ENCODE measurements around the gene EVC. TPM values are rescaled to one million over a fixed set of nuclear protein-coding genes. Genes with fewer than 3 reads are reported as not detected.

Gene EVC
- total RNA-seq, 1 donor, result 69.1 TPM

DNA sequence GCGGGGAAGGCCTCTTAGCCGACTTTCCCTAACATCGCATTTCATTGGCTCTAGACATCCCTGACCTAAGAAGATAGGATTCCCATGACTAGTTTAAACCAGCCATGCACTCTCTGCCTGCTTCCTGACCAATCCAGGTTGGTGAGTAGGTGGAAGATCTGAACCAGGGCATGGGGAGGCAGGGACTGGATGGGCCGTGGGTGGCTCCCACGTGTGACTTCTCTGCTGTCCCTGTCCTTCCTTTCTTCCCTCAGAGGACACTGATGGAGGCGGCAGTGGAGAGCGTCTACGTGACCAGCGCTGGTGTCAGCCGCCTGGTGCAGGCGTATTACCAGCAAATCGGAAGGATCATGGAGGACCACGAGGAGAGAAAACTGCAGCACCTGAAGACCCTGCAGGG is 90.7 kb downstream of the EVC start:
- TF ChIP-seq, protein P1, sequence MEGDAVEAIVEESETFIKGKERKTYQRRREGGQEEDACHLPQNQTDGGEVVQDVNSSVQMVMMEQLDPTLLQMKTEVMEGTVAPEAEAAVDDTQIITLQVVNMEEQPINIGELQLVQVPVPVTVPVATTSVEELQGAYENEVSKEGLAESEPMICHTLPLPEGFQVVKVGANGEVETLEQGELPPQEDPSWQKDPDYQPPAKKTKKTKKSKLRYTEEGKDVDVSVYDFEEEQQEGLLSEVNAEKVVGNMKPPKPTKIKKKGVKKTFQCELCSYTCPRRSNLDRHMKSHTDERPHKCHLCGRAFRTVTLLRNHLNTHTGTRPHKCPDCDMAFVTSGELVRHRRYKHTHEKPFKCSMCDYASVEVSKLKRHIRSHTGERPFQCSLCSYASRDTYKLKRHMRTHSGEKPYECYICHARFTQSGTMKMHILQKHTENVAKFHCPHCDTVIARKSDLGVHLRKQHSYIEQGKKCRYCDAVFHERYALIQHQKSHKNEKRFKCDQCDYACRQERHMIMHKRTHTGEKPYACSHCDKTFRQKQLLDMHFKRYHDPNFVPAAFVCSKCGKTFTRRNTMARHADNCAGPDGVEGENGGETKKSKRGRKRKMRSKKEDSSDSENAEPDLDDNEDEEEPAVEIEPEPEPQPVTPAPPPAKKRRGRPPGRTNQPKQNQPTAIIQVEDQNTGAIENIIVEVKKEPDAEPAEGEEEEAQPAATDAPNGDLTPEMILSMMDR (IDR thresholded peaks at IDR 0.05; ENCODE audit: extremely low read depth, low read depth, low read length), result no peak
- Histone ChIP-seq H3K4me2 (ENCODE audit: insufficient read depth, low read length) (no peak overlapping the region), H4K20me1 (ENCODE audit: insufficient read depth, low read length) (no peaks in the 10 kb centered on the region), H3K79me2 (ENCODE audit: insufficient read depth, low read length) (no peaks in the 10 kb centered on the region), H3K27ac (ENCODE audit: low read depth, low read length) (no peak overlapping the region), H2AFZ (ENCODE audit: low read length) (no peak overlapping the region), H3K36me3 (ENCODE audit: insufficient read depth, low read length) (peaks cover 79% of the 10 kb centered on the region), H3K4me3 (ENCODE audit: insufficient read depth, low read length) (no peak overlapping the region), H3K9me3 (ENCODE audit: low read depth, low read length) (no peaks in the 10 kb centered on the region), H3K4me1 (ENCODE audit: insufficient read depth, low read length) (no peaks in the 10 kb centered on the region), H3K27me3 (ENCODE audit: insufficient read depth, low read length) (no peaks in the 10 kb centered on the region)
- no peak for DNase-seq (ENCODE audit: insufficient read length, low spot score, missing footprints)

DNA sequence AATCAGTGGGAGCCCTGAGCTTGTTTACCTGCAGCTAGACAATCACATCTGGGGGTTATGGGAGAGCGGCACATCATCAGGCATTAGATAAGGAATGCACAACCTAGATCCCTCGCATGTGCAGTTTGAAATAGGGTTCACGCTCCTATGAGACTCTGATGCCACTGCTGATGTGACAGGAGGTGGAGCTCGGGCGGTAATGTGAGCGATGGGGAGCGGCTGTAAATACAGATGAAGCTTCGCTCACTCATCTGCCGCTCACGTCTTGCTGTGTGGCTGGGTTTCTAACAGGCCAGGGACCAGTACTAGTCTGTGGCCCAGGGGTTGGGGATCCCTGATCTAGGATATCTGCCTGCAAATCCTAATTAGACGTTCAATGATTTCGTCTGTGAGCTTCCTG is 91.6 kb downstream of the EVC start:
- H3K79me2 ChIP-seq (ENCODE audit: insufficient read depth, low read length), result no peaks in the 10 kb centered on the region
- no peaks in the 10 kb centered on the region for H3K9me3 ChIP-seq (ENCODE audit: low read depth, low read length)
- H3K4me1 ChIP-seq (ENCODE audit: insufficient read depth, low read length), result no peaks in the 10 kb centered on the region
- no peak overlapping the region for H3K4me2 ChIP-seq (ENCODE audit: insufficient read depth, low read length)
- peaks cover 71% of the 10 kb centered on the region for H3K36me3 ChIP-seq (ENCODE audit: insufficient read depth, low read length)
- no peak overlapping the region for H2AFZ ChIP-seq (ENCODE audit: low read length)
- H3K27me3 ChIP-seq (ENCODE audit: insufficient read depth, low read length), result no peaks in the 10 kb centered on the region
- H3K27ac ChIP-seq (ENCODE audit: low read depth, low read length), result no peak overlapping the region
- no peak for DNase-seq (ENCODE audit: insufficient read length, low spot score, missing footprints)
- peaks cover 3% of the 10 kb centered on the region for H4K20me1 ChIP-seq (ENCODE audit: insufficient read depth, low read length)
- no peak overlapping the region for H3K4me3 ChIP-seq (ENCODE audit: insufficient read depth, low read length)
- TF ChIP-seq, protein P1 (IDR thresholded peaks at IDR 0.05; ENCODE audit: extremely low read depth, low read depth, low read length), result no peak

DNA sequence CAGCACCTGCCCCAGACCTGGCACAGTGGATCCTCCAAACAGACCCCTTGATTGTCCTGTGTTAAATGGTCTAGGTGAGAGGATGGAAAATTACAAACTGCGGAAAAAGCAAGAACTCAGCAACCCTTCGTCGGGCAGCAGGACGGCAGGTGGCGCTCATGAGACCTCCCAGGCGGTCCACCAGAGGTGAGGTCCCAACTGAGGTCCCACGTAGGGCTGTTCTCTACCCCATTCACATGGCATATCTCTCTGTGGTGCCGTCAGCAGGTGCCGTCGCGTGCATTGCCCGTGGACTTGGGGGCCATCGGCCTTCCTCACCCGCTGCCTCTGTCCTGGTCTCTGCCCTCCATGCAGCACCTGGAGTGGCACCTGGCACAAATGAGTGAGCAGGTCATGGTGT is 93.7 kb downstream of the EVC start:
- H3K4me3 ChIP-seq (ENCODE audit: insufficient read depth, low read length), result no peak overlapping the region
- TF ChIP-seq, protein P1 (IDR thresholded peaks at IDR 0.05; ENCODE audit: extremely low read depth, low read depth, low read length), result peak; percentile 7
- peak; percentile 57 for DNase-seq (ENCODE audit: insufficient read length, low spot score, missing footprints)
- no peaks in the 10 kb centered on the region for H3K79me2 ChIP-seq (ENCODE audit: insufficient read depth, low read length)
- H2AFZ ChIP-seq (ENCODE audit: low read length), result no peak overlapping the region
- no peaks in the 10 kb centered on the region for H3K9me3 ChIP-seq (ENCODE audit: low read depth, low read length)
- no peaks in the 10 kb centered on the region for H3K27me3 ChIP-seq (ENCODE audit: insufficient read depth, low read length)
- H4K20me1 ChIP-seq (ENCODE audit: insufficient read depth, low read length), result peaks cover 10% of the 10 kb centered on the region
- H3K36me3 ChIP-seq (ENCODE audit: insufficient read depth, low read length), result peaks cover 66% of the 10 kb centered on the region
- no peak overlapping the region for H3K27ac ChIP-seq (ENCODE audit: low read depth, low read length)
- H3K4me1 ChIP-seq (ENCODE audit: insufficient read depth, low read length), result no peaks in the 10 kb centered on the region
- H3K4me2 ChIP-seq (ENCODE audit: insufficient read depth, low read length), result no peak overlapping the region

DNA sequence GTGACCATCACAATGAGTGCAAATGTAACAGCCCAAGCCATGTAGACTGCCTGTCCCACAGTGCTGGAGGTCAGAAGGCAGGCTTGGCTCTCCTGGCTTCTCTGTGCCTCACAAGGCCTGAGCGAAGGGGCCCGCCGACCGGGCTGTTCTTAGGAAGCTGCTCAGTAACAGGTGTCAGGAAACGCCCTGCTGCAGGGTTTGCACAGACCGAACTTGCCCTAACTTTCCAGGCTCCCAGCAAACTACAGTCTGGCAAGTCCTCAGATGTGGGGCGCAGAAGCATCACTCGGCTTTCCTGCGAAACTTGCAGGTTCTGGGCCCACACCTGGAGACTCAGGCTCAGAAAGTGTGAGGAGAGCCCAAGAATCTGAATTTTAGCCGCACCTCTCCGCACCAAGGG is 94.3 kb downstream of the EVC start:
- Histone ChIP-seq H3K4me3 (ENCODE audit: insufficient read depth, low read length) (no peak overlapping the region), H2AFZ (ENCODE audit: low read length) (no peak overlapping the region), H3K27me3 (ENCODE audit: insufficient read depth, low read length) (no peaks in the 10 kb centered on the region), H3K4me1 (ENCODE audit: insufficient read depth, low read length) (no peaks in the 10 kb centered on the region), H3K36me3 (ENCODE audit: insufficient read depth, low read length) (peaks cover 70% of the 10 kb centered on the region), H3K27ac (ENCODE audit: low read depth, low read length) (no peak overlapping the region), H3K79me2 (ENCODE audit: insufficient read depth, low read length) (no peaks in the 10 kb centered on the region), H4K20me1 (ENCODE audit: insufficient read depth, low read length) (peaks cover 14% of the 10 kb centered on the region), H3K9me3 (ENCODE audit: low read depth, low read length) (no peaks in the 10 kb centered on the region), H3K4me2 (ENCODE audit: insufficient read depth, low read length) (no peak overlapping the region)
- no peak for DNase-seq (ENCODE audit: insufficient read length, low spot score, missing footprints)
- TF ChIP-seq, protein P1 (IDR thresholded peaks at IDR 0.05; ENCODE audit: extremely low read depth, low read depth, low read length), result no peak
